ENCODE data around the gene CBX2. TPM values are rescaled to one million over a fixed set of nuclear protein-coding genes. Genes with fewer than 3 reads are reported as not detected.

The CBX2 gene
- polyA plus RNA-seq, 3 donors from 2014 or later = 0.33 TPM; not detected in 2

GRCh38 chr17:79737922-79738578, 39.9 kb upstream of the CBX2 start:
- peaks cover 4 to 12% (median 10%) of the 10 kb centered on the region in 3 donors for H3K27me3 Mint-ChIP-seq (ENCODE audit: low read depth in 3 of 3)
- DNase-seq = no peak
- no peak overlapping the region for H3K4me3 Mint-ChIP-seq
- H3K27ac Mint-ChIP-seq = no peak overlapping the region
- H3K36me3 Mint-ChIP-seq = peaks cover 0 to 3% (median 0%) of the 10 kb centered on the region in 3 donors
- peaks cover 6 to 7% of the 10 kb centered on the region in 2 donors for H3K4me1 Mint-ChIP-seq
- no peaks in the 10 kb centered on the region for H3K9me3 Mint-ChIP-seq

GRCh38 chr17:79738643-79739042, 39.3 kb upstream of the CBX2 start:
- Mint-ChIP-seq H3K9me3 (no peaks in the 10 kb centered on the region), H3K4me1 (peaks cover under 1 to 1% of the 10 kb centered on the region in 2 donors), H3K27ac (no peak overlapping the region), H3K36me3 (peaks cover 0 to 3% (median 0%) of the 10 kb centered on the region in 3 donors), H3K4me3 (no peak overlapping the region), H3K27me3 (ENCODE audit: low read depth in 3 of 3) (peaks cover 0 to 12% (median 10%) of the 10 kb centered on the region in 3 donors)
- DNase-seq = no peak

GRCh38 chr17:79739148-79740062, 38.5 kb upstream of the CBX2 start:
- Mint-ChIP-seq H3K4me3 (no peak overlapping the region), H3K36me3 (peaks cover 0 to 3% (median 0%) of the 10 kb centered on the region in 3 donors), H3K27me3 (ENCODE audit: low read depth in 3 of 3) (peaks cover 2 to 12% (median 10%) of the 10 kb centered on the region in 3 donors), H3K4me1 (no peaks in the 10 kb centered on the region), H3K9me3 (no peaks in the 10 kb centered on the region), H3K27ac (no peak overlapping the region)
- DNase-seq = no peak

DNA sequence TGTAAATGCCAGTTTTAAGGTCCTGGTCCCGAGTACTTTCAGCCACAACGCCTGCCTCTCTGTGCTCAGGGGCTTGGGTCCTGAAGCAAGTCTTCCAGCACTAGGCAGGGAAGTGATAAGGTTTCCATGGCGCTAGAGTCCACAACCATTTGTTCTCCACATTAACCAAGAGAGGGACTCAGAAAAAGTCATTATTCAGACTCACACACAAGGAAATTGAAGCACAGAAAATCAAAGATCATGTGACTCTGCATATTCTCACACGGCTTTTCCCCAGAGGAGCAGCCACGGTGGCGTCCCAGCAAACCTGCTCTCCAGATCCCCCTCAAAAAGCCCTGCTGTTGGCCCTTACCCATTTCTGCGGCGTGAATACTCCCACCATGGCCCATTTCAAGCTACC, 37.5 kb upstream of the CBX2 start:
- Mint-ChIP-seq H3K27ac (no peak overlapping the region), H3K36me3 (peaks cover 0 to 3% (median 0%) of the 10 kb centered on the region in 3 donors)

GRCh38 chr17:79741401-79741750, 36.6 kb upstream of the CBX2 start:
- Mint-ChIP-seq H3K4me1 (peaks cover 4 to 9% of the 10 kb centered on the region in 2 donors), H3K9me3 (no peaks in the 10 kb centered on the region), H3K27me3 (ENCODE audit: low read depth in 3 of 3) (peaks cover 10 to 14% (median 14%) of the 10 kb centered on the region in 3 donors), H3K4me3 (no peak overlapping the region), H3K36me3 (peaks cover 0 to under 1% (median 0%) of the 10 kb centered on the region in 3 donors), H3K27ac (no peak overlapping the region)
- no peak for DNase-seq

More for the DNA sequence above, 37.5 kb upstream of the CBX2 start:
- Mint-ChIP-seq H3K27me3 (ENCODE audit: low read depth in 3 of 3) (peaks cover 5 to 13% (median 11%) of the 10 kb centered on the region in 3 donors), H3K4me1 (peaks cover 3% of the 10 kb centered on the region in 2 donors), H3K4me3 (no peak overlapping the region), H3K9me3 (no peaks in the 10 kb centered on the region)
- no peak for DNase-seq

GRCh38 chr17:79741751-79742588, 36.0 kb upstream of the CBX2 start:
- DNase-seq = peak; percentile 67 to 74 (median 72)
- H3K36me3 Mint-ChIP-seq = no peaks in the 10 kb centered on the region
- H3K27ac Mint-ChIP-seq = no peak overlapping the region
- H3K27me3 Mint-ChIP-seq (ENCODE audit: low read depth in 3 of 3) = peaks cover 12 to 15% (median 14%) of the 10 kb centered on the region in 3 donors
- H3K4me1 Mint-ChIP-seq = peaks cover 4 to 10% of the 10 kb centered on the region in 2 donors
- no peaks in the 10 kb centered on the region for H3K9me3 Mint-ChIP-seq
- H3K4me3 Mint-ChIP-seq = no peak overlapping the region

DNA sequence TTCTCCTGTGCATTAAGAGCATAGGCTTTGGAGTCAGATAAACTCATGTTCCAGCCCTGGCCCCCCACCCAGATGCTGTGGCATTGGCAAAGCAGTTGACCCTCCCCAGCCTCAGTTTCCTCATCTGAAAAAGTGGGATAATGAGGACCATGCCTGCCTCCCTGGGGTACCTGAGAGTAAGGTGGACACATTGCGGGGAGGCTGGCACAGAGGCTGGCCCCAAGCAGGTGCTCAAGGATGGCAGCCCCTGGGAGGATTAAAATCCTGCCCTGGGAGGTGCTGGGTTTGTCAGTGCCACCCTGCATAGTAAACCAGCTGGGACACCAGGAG, 35.4 kb upstream of the CBX2 start:
- Mint-ChIP-seq H3K27me3 (ENCODE audit: low read depth in 3 of 3) (peaks cover 12 to 17% (median 15%) of the 10 kb centered on the region in 3 donors), H3K36me3 (no peaks in the 10 kb centered on the region), H3K4me3 (no peak overlapping the region), H3K9me3 (no peaks in the 10 kb centered on the region), H3K4me1 (peaks cover 4 to 10% of the 10 kb centered on the region in 2 donors), H3K27ac (no peak overlapping the region)
- DNase-seq = no peak

GRCh38 chr17:79742951-79743476, 34.9 kb upstream of the CBX2 start:
- DNase-seq = no peak
- Mint-ChIP-seq H3K9me3 (no peaks in the 10 kb centered on the region), H3K36me3 (no peaks in the 10 kb centered on the region), H3K4me3 (no peak overlapping the region), H3K4me1 (peaks cover 4 to 10% of the 10 kb centered on the region in 2 donors), H3K27me3 (ENCODE audit: low read depth in 3 of 3) (peaks cover 15 to 17% (median 15%) of the 10 kb centered on the region in 3 donors), H3K27ac (no peak overlapping the region)

GRCh38 chr17:79743614-79744013, 34.3 kb upstream of the CBX2 start:
- Mint-ChIP-seq H3K4me1 (peaks cover 4 to 10% of the 10 kb centered on the region in 2 donors), H3K27ac (no peak overlapping the region), H3K36me3 (no peaks in the 10 kb centered on the region), H3K4me3 (no peak overlapping the region), H3K27me3 (ENCODE audit: low read depth in 3 of 3) (peaks cover 15 to 17% (median 15%) of the 10 kb centered on the region in 3 donors), H3K9me3 (no peaks in the 10 kb centered on the region)
- no peak for DNase-seq

GRCh38 chr17:79745641-79746105, 32.3 kb upstream of the CBX2 start:
- no peak overlapping the region for H3K27ac Mint-ChIP-seq
- no peaks in the 10 kb centered on the region for H3K9me3 Mint-ChIP-seq
- H3K4me1 Mint-ChIP-seq = peaks cover 4 to 10% of the 10 kb centered on the region in 2 donors
- DNase-seq = no peak
- H3K27me3 Mint-ChIP-seq (ENCODE audit: low read depth in 3 of 3) = peaks cover 8 to 22% (median 14%) of the 10 kb centered on the region in 3 donors
- no peaks in the 10 kb centered on the region for H3K36me3 Mint-ChIP-seq
- H3K4me3 Mint-ChIP-seq = peak overlapping the region in 4 of 5 donors; percentile 5 to 50 (median 37)

- H3K9me3 Mint-ChIP-seq = no peaks in the 10 kb centered on the region
- H3K36me3 Mint-ChIP-seq = no peaks in the 10 kb centered on the region
- H3K4me1 Mint-ChIP-seq = peaks cover 4 to 10% of the 10 kb centered on the region in 2 donors
- peaks cover 10 to 27% (median 15%) of the 10 kb centered on the region in 3 donors for H3K27me3 Mint-ChIP-seq (ENCODE audit: low read depth in 3 of 3)
- peak overlapping the region in 1 of 5 donors; percentile 33 for H3K4me3 Mint-ChIP-seq
- no peak overlapping the region for H3K27ac Mint-ChIP-seq
- DNase-seq = no peak
Observed at GRCh38 chr17:79746889-79747507, 30.9 kb upstream of the CBX2 start.

- no peak overlapping the region for H3K27ac Mint-ChIP-seq
- peaks cover 10 to 27% (median 15%) of the 10 kb centered on the region in 3 donors for H3K27me3 Mint-ChIP-seq (ENCODE audit: low read depth in 3 of 3)
- no peaks in the 10 kb centered on the region for H3K9me3 Mint-ChIP-seq
- peaks cover 4 to 10% of the 10 kb centered on the region in 2 donors for H3K4me1 Mint-ChIP-seq
- no peak overlapping the region for H3K4me3 Mint-ChIP-seq
- no peaks in the 10 kb centered on the region for H3K36me3 Mint-ChIP-seq
- DNase-seq = no peak
Observed at GRCh38 chr17:79747508-79748294, 30.2 kb upstream of the CBX2 start.

All from immature natural killer cell (primary cell).